Sigmoid colon (tissue), 7 donors: ENCODE data around the gene FAM181B. TPM values are rescaled to one million over a fixed set of nuclear protein-coding genes. Genes with fewer than 3 reads are reported as not detected.

ENCODE experiments used
- DNase-seq: peaks from one replicate; pipeline ENCODE4 v3.0.0-alpha.2; 2019
- H3K27ac ChIP-seq, 4 donors: fragments of 200-600 bp; sonication (generic); one replicate each; pipeline ENCODE4 v1.5.1; 2016 to 2019; ENCODE audit warnings: mild to moderate bottlenecking in 1 of 4
- H3K27me3 ChIP-seq, 3 donors: fragments of 200-600 bp; sonication (generic); one replicate each; pipeline ENCODE4 v1.5.1; 2019; ENCODE audit warnings: mild to moderate bottlenecking in 1 of 3
- H3K36me3 ChIP-seq, 4 donors: fragments of 200-600 bp; sonication (generic); one replicate each; pipeline ENCODE4 v1.5.1; 2016 to 2019
- H3K4me1 ChIP-seq, 4 donors: fragments of 200-600 bp; sonication (generic); one replicate each; pipeline ENCODE4 v1.5.1; 2017 to 2019
- H3K4me3 ChIP-seq, 4 donors: fragments of 200-600 bp; sonication (generic); one replicate each; pipeline ENCODE4 v1.5.1; 2017 to 2019; ENCODE audit warnings: mild to moderate bottlenecking in 2 of 4, moderate library complexity in 1 of 4
- H3K9me3 ChIP-seq, 4 donors: fragments of 200-600 bp in 3 of 4; sonication (generic) in 3 of 4; one replicate each; pipeline versions ENCODE4 v1.5.1 to v1.6.1; 2013 to 2019
- EP300 ChIP-seq, 4 donors: sonication (generic); formaldehyde crosslinking; IDR thresholded peaks; one replicate each; pipeline ENCODE4 v1.6.1; 2017; ENCODE audit warnings: antibody characterized with exemption in 4 of 4
- POLR2A ChIP-seq, 2 donors: fragments of 450-650 bp; IDR thresholded peaks; one replicate each; pipeline ENCODE4 v1.6.1; 2016; ENCODE audit warnings: antibody characterized with exemption in 2 of 2, mild to moderate bottlenecking in 2 of 2, moderate library complexity in 2 of 2
- POLR2AphosphoS5 ChIP-seq, 4 donors: sonication (generic); formaldehyde crosslinking; IDR thresholded peaks; one replicate each; pipeline ENCODE4 v1.6.1; 2017; ENCODE audit warnings: antibody characterized with exemption in 4 of 4
- WGBS, 2 donors: extraction: QIAGEN DNeasy Blood & Tissue Kit; methylation state at CpG; one replicate each; pipeline ENCODE4 v1.1.7; 2013; 5-methylcytosine and 5-hydroxymethylcytosine counted together
- intact Hi-C: fragments of 100-400 bp; cut with DNase I; formaldehyde crosslinking; loops from one replicate; pipeline ENCODE4 v1.15.1; 2023
- polyA plus RNA-seq, 3 donors: library from polyadenylated mRNA; stranded (reverse); fragments of 200-250 nt; gene quantifications; one replicate each; pipeline ENCODE4 v1.2.3, GENCODE V29; 2013
- total RNA-seq, 4 donors: library from RNA; depleted of rRNA; stranded (reverse); fragments of >200 nt; gene quantifications; one replicate each; pipeline ENCODE4 v1.1.0, GENCODE V29; 2016
- TF ChIP-seq, protein P1 (sequence below), 4 experiments: fragments of 450-650 bp in 3 of 4; fragments of 200-600 bp in 1 of 4; IDR thresholded peaks; one replicate each; pipeline ENCODE4 v1.5.1; 2016 to 2019; ENCODE audit warnings: antibody characterized with exemption in 4 of 4, mild to moderate bottlenecking in 3 of 4, moderate library complexity in 2 of 4
- donor health status: healthy with polysubstance abuse.
- donor health status: Bipolar disorder and iron deficiency.
- donor health status: healthy.

FAM181B gene
- total and polyA plus RNA-seq, 7 donors = under 0.01 to 1.4 (median 0.83) TPM

DNA sequence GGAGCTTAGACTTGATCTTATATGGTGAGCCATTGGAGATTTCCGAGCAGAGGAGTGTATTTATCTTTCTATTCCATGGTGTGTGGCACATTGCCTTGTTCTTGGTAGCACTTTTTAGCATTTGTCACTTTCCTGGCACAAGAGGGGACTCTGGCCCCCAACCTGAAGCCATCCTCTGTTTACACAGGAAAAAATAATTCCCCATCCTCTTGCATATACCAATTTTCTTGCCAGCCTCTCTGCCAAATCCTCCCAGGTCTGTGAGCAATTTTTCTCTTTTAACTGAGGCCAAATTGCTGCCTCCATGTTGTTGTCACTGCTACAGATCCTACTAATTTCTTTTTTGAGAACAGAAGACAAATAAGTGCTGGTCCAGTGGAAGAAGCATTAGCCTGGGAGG is 20.3 kb upstream of the FAM181B start:
- WGBS, 2 donors = 86 to 90% methylated on average over 1 of the region's 1 CpG
- Histone ChIP-seq H3K4me1 (no peaks in the 10 kb centered on the region), H3K36me3 (no peaks in the 10 kb centered on the region), H3K9me3 (no peaks in the 10 kb centered on the region), H3K27ac (no peak overlapping the region), H3K27me3 (no peaks in the 10 kb centered on the region), H3K4me3 (no peak overlapping the region)
- intact Hi-C loops = no loop called here
- DNase-seq = no peak
- TF ChIP-seq POLR2AphosphoS5 (IDR thresholded peaks at IDR 0.05) = no peak
- no peak for TF ChIP-seq EP300 (IDR thresholded peaks at IDR 0.05)
- TF ChIP-seq, protein P1, sequence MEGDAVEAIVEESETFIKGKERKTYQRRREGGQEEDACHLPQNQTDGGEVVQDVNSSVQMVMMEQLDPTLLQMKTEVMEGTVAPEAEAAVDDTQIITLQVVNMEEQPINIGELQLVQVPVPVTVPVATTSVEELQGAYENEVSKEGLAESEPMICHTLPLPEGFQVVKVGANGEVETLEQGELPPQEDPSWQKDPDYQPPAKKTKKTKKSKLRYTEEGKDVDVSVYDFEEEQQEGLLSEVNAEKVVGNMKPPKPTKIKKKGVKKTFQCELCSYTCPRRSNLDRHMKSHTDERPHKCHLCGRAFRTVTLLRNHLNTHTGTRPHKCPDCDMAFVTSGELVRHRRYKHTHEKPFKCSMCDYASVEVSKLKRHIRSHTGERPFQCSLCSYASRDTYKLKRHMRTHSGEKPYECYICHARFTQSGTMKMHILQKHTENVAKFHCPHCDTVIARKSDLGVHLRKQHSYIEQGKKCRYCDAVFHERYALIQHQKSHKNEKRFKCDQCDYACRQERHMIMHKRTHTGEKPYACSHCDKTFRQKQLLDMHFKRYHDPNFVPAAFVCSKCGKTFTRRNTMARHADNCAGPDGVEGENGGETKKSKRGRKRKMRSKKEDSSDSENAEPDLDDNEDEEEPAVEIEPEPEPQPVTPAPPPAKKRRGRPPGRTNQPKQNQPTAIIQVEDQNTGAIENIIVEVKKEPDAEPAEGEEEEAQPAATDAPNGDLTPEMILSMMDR (IDR thresholded peaks at IDR 0.05) = no peak
- no peak for TF ChIP-seq POLR2A (IDR thresholded peaks at IDR 0.05)

DNA sequence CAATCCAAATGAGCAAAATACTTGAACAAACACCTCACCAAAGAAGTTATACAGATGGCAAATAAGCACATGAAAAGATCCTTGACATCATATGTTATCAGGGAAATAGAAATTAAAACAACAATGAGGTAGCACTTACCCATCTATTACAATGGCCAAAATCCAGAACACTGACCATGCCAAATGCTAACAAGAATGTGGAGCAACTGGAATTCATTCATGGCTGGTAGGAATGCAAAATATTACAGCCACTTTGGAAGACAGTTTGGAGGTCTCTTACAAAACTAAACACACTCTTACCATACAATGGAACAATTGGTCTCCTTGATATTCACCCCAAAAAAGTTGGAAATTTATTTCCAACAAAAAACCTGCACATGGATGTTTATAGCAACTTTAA is 19.1 kb upstream of the FAM181B start:
- no peak for DNase-seq
- TF ChIP-seq POLR2A (IDR thresholded peaks at IDR 0.05) (no peak), POLR2AphosphoS5 (IDR thresholded peaks at IDR 0.05) (no peak), EP300 (IDR thresholded peaks at IDR 0.05) (no peak)
- TF ChIP-seq, protein P1 (IDR thresholded peaks at IDR 0.05) = no peak
- no peak overlapping the region for H3K27ac ChIP-seq
- intact Hi-C loops = no loop called here
- H3K36me3 ChIP-seq = no peaks in the 10 kb centered on the region
- no peak overlapping the region for H3K4me3 ChIP-seq
- H3K27me3 ChIP-seq = no peaks in the 10 kb centered on the region
- H3K4me1 ChIP-seq = no peaks in the 10 kb centered on the region
- no peaks in the 10 kb centered on the region for H3K9me3 ChIP-seq

DNA sequence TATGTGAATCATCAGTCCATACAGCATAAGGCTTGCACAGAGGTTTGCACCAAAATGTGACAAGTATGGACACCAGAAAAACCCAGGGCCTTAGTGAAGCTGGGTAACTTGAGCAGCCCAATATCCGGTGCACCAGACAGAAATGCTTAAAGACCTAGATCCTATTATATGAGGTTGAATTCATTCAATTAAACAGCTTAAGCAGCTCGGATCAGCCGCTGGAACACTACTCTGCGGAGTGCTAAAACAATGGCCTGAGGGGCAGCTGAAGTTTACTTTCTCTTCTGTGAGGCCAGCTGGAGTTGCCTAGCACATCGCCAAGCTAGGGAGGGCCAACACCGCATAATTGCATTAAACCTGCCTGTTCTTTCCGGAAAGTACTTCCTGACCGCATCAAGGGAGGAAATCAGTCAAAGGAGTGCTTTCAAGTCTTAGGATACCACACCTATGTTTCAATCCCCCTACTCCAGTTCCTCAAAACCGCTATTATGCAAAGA is 17.0 kb upstream of the FAM181B start:
- Histone ChIP-seq H3K9me3 (no peaks in the 10 kb centered on the region), H3K27me3 (no peaks in the 10 kb centered on the region), H3K4me1 (no peaks in the 10 kb centered on the region), H3K27ac (no peak overlapping the region), H3K4me3 (no peak overlapping the region), H3K36me3 (no peaks in the 10 kb centered on the region)
- DNase-seq = no peak
- WGBS, 2 donors = 34 to 84% methylated on average over 9 of the region's 9 CpGs
- TF ChIP-seq, protein P1 (IDR thresholded peaks at IDR 0.05) = no peak
- TF ChIP-seq EP300 (IDR thresholded peaks at IDR 0.05) (no peak), POLR2AphosphoS5 (IDR thresholded peaks at IDR 0.05) (no peak)
- intact Hi-C loops = no loop called here

DNA sequence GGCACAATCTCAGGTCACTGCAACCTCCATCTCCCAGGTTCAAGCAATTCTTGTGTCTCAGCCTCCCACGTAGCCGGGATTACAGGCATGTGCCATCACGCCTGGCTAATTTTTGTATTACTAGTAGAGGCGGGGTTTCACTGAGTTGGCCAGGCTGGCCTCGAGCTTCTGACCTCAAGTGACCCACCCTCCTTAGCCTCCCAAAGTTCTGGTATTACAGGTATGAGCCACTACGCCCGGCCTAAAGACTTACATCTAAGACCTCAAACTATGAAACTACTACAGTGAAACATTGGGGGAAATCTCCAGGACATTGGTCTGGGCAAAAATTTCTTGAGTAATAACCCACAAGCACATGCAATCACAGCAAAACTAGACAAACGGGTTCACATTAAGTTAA is 13.8 kb upstream of the FAM181B start:
- H3K9me3 ChIP-seq = no peaks in the 10 kb centered on the region
- TF ChIP-seq EP300 (IDR thresholded peaks at IDR 0.05) = no peak
- no peak for TF ChIP-seq POLR2A (IDR thresholded peaks at IDR 0.05)
- TF ChIP-seq, protein P1 (IDR thresholded peaks at IDR 0.05) = no peak
- no peaks in the 10 kb centered on the region for H3K4me1 ChIP-seq
- H3K36me3 ChIP-seq = no peaks in the 10 kb centered on the region
- H3K27ac ChIP-seq = no peak overlapping the region
- intact Hi-C loops = no loop called here
- H3K27me3 ChIP-seq = no peaks in the 10 kb centered on the region
- no peak overlapping the region for H3K4me3 ChIP-seq
- DNase-seq = no peak
- 81 to 92% methylated on average over 8 of the region's 8 CpGs for WGBS, 2 donors

DNA sequence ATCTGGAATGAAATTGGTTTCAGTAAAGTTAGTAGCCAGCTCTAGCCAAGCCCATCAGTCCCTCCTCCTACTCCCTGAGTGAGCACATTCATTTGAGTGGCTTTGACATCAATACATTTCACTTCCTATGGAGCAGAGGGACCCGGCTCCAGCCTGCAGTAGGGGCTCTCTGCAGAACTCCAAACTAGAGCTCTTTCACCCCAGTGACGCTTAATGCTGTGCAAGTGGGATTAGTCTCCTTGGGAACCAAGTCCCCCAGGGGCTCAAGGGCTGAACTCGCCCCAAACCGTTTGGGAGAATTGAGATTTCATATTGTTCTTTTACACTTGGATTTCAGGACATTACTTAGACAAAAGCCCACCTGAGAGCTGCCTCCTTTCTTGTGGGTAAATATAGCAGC is 4.4 kb upstream of the FAM181B start:
- no peak for DNase-seq
- Histone ChIP-seq H3K27ac (no peak overlapping the region), H3K27me3 (peaks cover 2 to 21% (median 17%) of the 10 kb centered on the region in 3 donors), H3K9me3 (no peaks in the 10 kb centered on the region), H3K36me3 (no peaks in the 10 kb centered on the region), H3K4me3 (no peak overlapping the region), H3K4me1 (peaks cover 0 to 9% (median 4%) of the 10 kb centered on the region in 4 donors)
- intact Hi-C loops = no loop called here
- WGBS, 2 donors = 55 to 74% methylated on average over 4 of the region's 4 CpGs
- no peak for TF ChIP-seq EP300 (IDR thresholded peaks at IDR 0.05)
- no peak for TF ChIP-seq POLR2AphosphoS5 (IDR thresholded peaks at IDR 0.05)
- TF ChIP-seq POLR2A (IDR thresholded peaks at IDR 0.05) = no peak
- TF ChIP-seq, protein P1 (IDR thresholded peaks at IDR 0.05) = no peak
